ENCODE measurements around the gene MDFIC2. TPM values are rescaled to one million over a fixed set of nuclear protein-coding genes. Genes with fewer than 3 reads are reported as not detected.
"Not testable (repeated sequence)": the region's sequence is repeated elsewhere in the genome, so short reads cannot be mapped to it uniquely, and the experiment has no call there.

Gene MDFIC2
- not detected for polyA plus RNA-seq

- Mint-ChIP-seq H3K4me3 (no peak within 1 kb of the TSS), H3K4me1 (no peaks in the 10 kb centered on the region), H3K27me3 (peaks cover 3% of the 10 kb centered on the region), H3K9me3 (no peaks in the 10 kb centered on the region), H3K36me3 (no peaks in the 10 kb centered on the region), H3K27ac (no peak within 1 kb of the TSS)
These were observed at the start of gene MDFIC2 for GRCh38 chr3:70312336-70312735. TSS of gene MDFIC2 (minus strand) at chr3:70312638. CDS start at chr3:70311973, 665 bp downstream.

GRCh38 chr3:70360979-70361760 lies 48.7 kb upstream of the MDFIC2 start:
- H3K27me3 Mint-ChIP-seq = no peaks in the 10 kb centered on the region
- peaks cover 0 to 16% (median 0%) of the 10 kb centered on the region in 3 donors for H3K9me3 Mint-ChIP-seq
- no peaks in the 10 kb centered on the region for H3K36me3 Mint-ChIP-seq
- no peak overlapping the region for H3K27ac Mint-ChIP-seq
- H3K4me3 Mint-ChIP-seq = no peak overlapping the region
- H3K4me1 Mint-ChIP-seq = no peaks in the 10 kb centered on the region

GRCh38 chr3:70359711-70360110 lies 47.3 kb upstream of the MDFIC2 start:
- Mint-ChIP-seq H3K27ac (no peak overlapping the region), H3K4me3 (no peak overlapping the region), H3K9me3 (peaks cover 0 to 14% (median 0%) of the 10 kb centered on the region in 3 donors), H3K4me1 (no peaks in the 10 kb centered on the region), H3K36me3 (no peaks in the 10 kb centered on the region), H3K27me3 (no peaks in the 10 kb centered on the region)

- Mint-ChIP-seq H3K36me3 (no peaks in the 10 kb centered on the region), H3K27ac (no peak overlapping the region), H3K9me3 (peaks cover 0 to 11% (median 0%) of the 10 kb centered on the region in 3 donors), H3K4me1 (no peaks in the 10 kb centered on the region), H3K4me3 (no peak overlapping the region), H3K27me3 (no peaks in the 10 kb centered on the region)
These were observed 46.6 kb upstream of the MDFIC2 start for GRCh38 chr3:70358978-70359580.

- Mint-ChIP-seq H3K36me3 (no peaks in the 10 kb centered on the region), H3K27me3 (peaks cover 1% of the 10 kb centered on the region), H3K27ac (no peak overlapping the region), H3K4me1 (no peaks in the 10 kb centered on the region), H3K9me3 (peaks cover 0 to 4% (median 2%) of the 10 kb centered on the region in 3 donors), H3K4me3 (no peak overlapping the region)
These were observed 39.8 kb upstream of the MDFIC2 start for GRCh38 chr3:70352215-70352614.

- Mint-ChIP-seq H3K27me3 (no peaks in the 10 kb centered on the region), H3K4me3 (no peak overlapping the region), H3K9me3 (peaks cover 0 to 4% (median 0%) of the 10 kb centered on the region in 3 donors), H3K36me3 (peaks cover 2% of the 10 kb centered on the region), H3K27ac (no peak overlapping the region), H3K4me1 (no peaks in the 10 kb centered on the region)
These were observed 29.7 kb upstream of the MDFIC2 start for GRCh38 chr3:70342149-70342548.

- not testable (repeated sequence) for H3K36me3 Mint-ChIP-seq, H3K4me1 Mint-ChIP-seq
These were observed 24.4 kb upstream of the MDFIC2 start for GRCh38 chr3:70336885-70337284.

GRCh38 chr3:70333080-70333479 lies 20.6 kb upstream of the MDFIC2 start:
- Mint-ChIP-seq H3K27ac (peak overlapping the region in 1 of 3 donors; percentile 43), H3K4me1 (no peaks in the 10 kb centered on the region), H3K4me3 (no peak overlapping the region), H3K9me3 (peaks cover 2 to 8% (median 5%) of the 10 kb centered on the region in 3 donors), H3K36me3 (no peaks in the 10 kb centered on the region), H3K27me3 (no peaks in the 10 kb centered on the region)

More at GRCh38 chr3:70336885-70337284, 24.4 kb upstream of the MDFIC2 start:
- not testable (repeated sequence) for H3K27me3 Mint-ChIP-seq, H3K27ac Mint-ChIP-seq, H3K4me3 Mint-ChIP-seq, H3K9me3 Mint-ChIP-seq

GRCh38 chr3:70315021-70315420 lies 2.6 kb upstream of the MDFIC2 start:
- Mint-ChIP-seq H3K9me3 (peaks cover 0 to 5% (median 4%) of the 10 kb centered on the region in 3 donors), H3K4me3 (no peak overlapping the region), H3K4me1 (no peaks in the 10 kb centered on the region), H3K27me3 (no peaks in the 10 kb centered on the region), H3K36me3 (no peaks in the 10 kb centered on the region), H3K27ac (no peak overlapping the region)

- H3K4me1 Mint-ChIP-seq = no peaks in the 10 kb centered on the region
These were observed 1.6 kb downstream of the MDFIC2 start for GRCh38 chr3:70310809-70311208.

GRCh38 chr3:70309591-70309990 lies 2.8 kb downstream of the MDFIC2 start:
- Mint-ChIP-seq H3K27me3 (peaks cover 4% of the 10 kb centered on the region), H3K4me3 (no peak overlapping the region), H3K9me3 (peaks cover 0 to 3% (median 0%) of the 10 kb centered on the region in 3 donors), H3K4me1 (no peaks in the 10 kb centered on the region), H3K36me3 (no peaks in the 10 kb centered on the region), H3K27ac (no peak overlapping the region)

More at GRCh38 chr3:70310809-70311208, 1.6 kb downstream of the MDFIC2 start:
- peaks cover 3% of the 10 kb centered on the region for H3K27me3 Mint-ChIP-seq
- peaks cover 0 to 3% (median 0%) of the 10 kb centered on the region in 3 donors for H3K9me3 Mint-ChIP-seq
- H3K36me3 Mint-ChIP-seq = no peaks in the 10 kb centered on the region
- H3K27ac Mint-ChIP-seq = no peak overlapping the region
- no peak overlapping the region for H3K4me3 Mint-ChIP-seq

- Mint-ChIP-seq H3K9me3 (peaks cover 0 to 3% (median 0%) of the 10 kb centered on the region in 3 donors), H3K4me3 (no peak overlapping the region), H3K27ac (no peak overlapping the region), H3K36me3 (no peaks in the 10 kb centered on the region), H3K27me3 (peaks cover 4% of the 10 kb centered on the region), H3K4me1 (no peaks in the 10 kb centered on the region)
These were observed 3.7 kb downstream of the MDFIC2 start for GRCh38 chr3:70308760-70309159.

- Mint-ChIP-seq H3K27ac (no peak overlapping the region), H3K4me1 (no peaks in the 10 kb centered on the region), H3K4me3 (no peak overlapping the region), H3K36me3 (no peaks in the 10 kb centered on the region), H3K27me3 (peaks cover 4% of the 10 kb centered on the region), H3K9me3 (peaks cover 0 to 3% (median 0%) of the 10 kb centered on the region in 3 donors)
These were observed 5.7 kb downstream of the MDFIC2 start for GRCh38 chr3:70306736-70307135.

- H3K4me1 Mint-ChIP-seq = no peaks in the 10 kb centered on the region
- H3K27me3 Mint-ChIP-seq = no peaks in the 10 kb centered on the region
- H3K4me3 Mint-ChIP-seq = no peak overlapping the region
- H3K36me3 Mint-ChIP-seq = no peaks in the 10 kb centered on the region
- peaks cover 0 to 2% (median 0%) of the 10 kb centered on the region in 3 donors for H3K9me3 Mint-ChIP-seq
- H3K27ac Mint-ChIP-seq = no peak overlapping the region
These were observed 14.1 kb downstream of the MDFIC2 start for GRCh38 chr3:70298385-70298784.

GRCh38 chr3:70291097-70291482 lies 21.3 kb downstream of the MDFIC2 start:
- Mint-ChIP-seq H3K4me3 (no peak overlapping the region), H3K27ac (no peak overlapping the region), H3K9me3 (peaks cover 0 to 2% (median 0%) of the 10 kb centered on the region in 3 donors), H3K36me3 (no peaks in the 10 kb centered on the region), H3K27me3 (no peaks in the 10 kb centered on the region), H3K4me1 (no peaks in the 10 kb centered on the region)

Data from IgD-negative memory B cell (primary cell).